ENCODE results near the gene CDH4.

CDH4 gene

DNA sequence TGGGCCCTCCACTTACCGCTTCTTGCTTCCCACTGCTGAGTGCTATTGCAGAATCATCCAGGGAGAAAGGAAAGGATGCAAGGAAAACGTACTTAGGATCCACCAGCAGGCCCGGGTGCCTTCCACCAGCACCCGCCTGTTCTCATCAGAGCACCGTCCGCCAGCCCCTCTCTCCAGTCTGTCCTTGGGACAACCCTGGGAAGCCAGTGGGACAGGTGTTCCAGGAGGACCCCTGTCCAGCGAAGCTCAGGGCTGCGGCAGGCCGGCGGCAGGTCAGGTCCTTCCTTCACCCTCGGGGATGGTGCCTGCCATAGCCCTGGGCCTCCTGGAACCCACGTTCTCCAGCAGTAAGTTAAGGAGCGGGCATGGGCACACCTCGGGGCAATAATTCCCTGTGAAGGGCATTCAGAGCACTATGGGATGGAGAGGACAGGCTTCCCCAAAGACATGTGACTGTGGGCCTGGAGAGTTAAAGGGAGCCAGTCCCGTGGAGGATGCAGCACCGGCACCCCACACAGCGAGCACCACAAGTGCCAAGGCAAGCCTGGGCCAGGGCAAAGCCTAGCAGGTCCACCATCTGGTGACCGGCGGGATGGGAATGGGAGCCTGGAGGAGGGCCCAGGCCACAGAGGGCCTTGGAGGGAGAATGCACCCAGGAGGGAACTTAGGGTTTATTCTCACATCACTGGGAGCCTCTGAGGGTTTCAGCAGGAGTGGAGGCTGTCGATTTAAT is 416.9 kb downstream of the CDH4 start:
- no peak for TF ChIP-seq ZFX (IDR thresholded peaks at IDR 0.05; ENCODE audit: borderline replicate concordance)
- H3K27ac ChIP-seq: no peak overlapping the region

DNA sequence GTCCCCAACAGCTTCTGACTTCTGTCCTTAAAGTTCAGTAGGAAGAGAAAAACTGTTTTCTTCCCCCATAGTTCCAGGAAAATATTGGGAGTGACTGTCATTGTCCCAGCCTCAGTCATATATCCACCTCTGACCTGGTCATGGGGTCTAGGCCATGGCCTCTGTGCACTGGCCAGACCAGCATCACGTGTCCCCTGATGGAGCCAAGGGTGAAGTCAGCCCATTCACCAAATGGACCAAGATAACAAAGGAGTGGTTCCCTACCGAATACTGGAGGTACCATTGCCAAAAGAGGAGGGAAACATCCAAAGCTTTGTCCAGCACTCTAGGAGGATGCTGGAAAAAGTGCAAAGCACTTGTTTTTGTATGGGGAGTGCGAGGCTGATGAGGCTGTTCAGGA is 418.2 kb downstream of the CDH4 start:
- TF ChIP-seq, protein P1, sequence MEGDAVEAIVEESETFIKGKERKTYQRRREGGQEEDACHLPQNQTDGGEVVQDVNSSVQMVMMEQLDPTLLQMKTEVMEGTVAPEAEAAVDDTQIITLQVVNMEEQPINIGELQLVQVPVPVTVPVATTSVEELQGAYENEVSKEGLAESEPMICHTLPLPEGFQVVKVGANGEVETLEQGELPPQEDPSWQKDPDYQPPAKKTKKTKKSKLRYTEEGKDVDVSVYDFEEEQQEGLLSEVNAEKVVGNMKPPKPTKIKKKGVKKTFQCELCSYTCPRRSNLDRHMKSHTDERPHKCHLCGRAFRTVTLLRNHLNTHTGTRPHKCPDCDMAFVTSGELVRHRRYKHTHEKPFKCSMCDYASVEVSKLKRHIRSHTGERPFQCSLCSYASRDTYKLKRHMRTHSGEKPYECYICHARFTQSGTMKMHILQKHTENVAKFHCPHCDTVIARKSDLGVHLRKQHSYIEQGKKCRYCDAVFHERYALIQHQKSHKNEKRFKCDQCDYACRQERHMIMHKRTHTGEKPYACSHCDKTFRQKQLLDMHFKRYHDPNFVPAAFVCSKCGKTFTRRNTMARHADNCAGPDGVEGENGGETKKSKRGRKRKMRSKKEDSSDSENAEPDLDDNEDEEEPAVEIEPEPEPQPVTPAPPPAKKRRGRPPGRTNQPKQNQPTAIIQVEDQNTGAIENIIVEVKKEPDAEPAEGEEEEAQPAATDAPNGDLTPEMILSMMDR (IDR thresholded peaks at IDR 0.05): no peak
- no peak for TF ChIP-seq ZFX (IDR thresholded peaks at IDR 0.05; ENCODE audit: borderline replicate concordance)
- H3K27ac ChIP-seq: no peak overlapping the region

DNA sequence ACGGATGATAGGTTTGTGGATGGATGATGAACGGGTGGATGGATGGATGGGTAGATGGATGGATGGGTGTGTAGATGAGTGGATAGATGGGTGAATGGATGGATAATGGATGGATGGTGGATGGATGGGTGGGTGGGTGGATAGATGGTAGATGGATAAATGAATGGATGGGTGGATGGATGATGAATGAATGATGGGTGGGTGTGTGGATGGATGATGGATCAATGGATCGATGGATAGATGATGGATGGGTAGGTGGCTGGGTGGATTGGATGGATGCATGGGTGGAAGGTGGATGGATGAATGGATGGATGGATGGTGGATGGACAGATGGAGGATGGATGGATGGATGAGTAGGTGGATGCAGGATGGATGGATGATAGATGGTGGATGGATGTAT is 419.5 kb downstream of the CDH4 start:
- no peak overlapping the region for H3K27ac ChIP-seq
- no peak for TF ChIP-seq ZFX (IDR thresholded peaks at IDR 0.05; ENCODE audit: borderline replicate concordance)
- TF ChIP-seq, protein P1 (IDR thresholded peaks at IDR 0.05): no peak

DNA sequence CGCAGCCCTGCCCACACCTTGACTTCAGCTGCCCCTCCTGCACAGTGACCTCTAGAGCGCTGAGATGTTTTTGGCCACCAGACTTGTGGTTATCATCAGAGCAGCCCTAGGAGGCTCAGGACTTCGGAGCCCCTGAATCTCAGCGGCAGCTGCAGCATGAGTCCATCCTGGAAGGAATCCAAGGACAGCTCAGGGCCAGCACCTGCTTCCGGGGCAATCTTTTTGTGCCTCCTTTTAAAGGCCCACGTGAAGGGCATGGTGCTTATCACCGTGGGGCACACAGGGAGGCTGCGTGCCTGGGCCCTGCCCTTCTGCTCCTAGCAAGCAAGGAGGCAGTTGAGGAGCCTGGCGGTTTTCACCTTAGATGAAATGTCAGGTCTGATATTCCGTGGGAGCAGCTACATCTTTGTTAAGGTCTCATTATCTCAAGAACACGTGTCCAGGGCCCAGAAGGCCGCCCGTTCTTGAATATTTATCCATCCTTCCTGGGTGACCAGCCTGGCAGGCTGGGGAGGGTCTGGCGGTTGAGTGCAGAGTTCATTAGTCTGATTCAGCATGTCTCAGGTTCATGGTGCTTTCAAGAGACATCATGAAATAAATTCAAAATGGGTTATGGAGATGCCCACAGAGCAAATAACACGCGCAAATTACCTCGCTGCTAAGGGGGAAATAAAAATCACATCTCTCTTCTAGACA is 421.2 kb downstream of the CDH4 start:
- H3K27ac ChIP-seq: no peak overlapping the region
- no peak for TF ChIP-seq ZFX (IDR thresholded peaks at IDR 0.05; ENCODE audit: borderline replicate concordance)
- TF ChIP-seq, protein P1 (IDR thresholded peaks at IDR 0.05): no peak

DNA sequence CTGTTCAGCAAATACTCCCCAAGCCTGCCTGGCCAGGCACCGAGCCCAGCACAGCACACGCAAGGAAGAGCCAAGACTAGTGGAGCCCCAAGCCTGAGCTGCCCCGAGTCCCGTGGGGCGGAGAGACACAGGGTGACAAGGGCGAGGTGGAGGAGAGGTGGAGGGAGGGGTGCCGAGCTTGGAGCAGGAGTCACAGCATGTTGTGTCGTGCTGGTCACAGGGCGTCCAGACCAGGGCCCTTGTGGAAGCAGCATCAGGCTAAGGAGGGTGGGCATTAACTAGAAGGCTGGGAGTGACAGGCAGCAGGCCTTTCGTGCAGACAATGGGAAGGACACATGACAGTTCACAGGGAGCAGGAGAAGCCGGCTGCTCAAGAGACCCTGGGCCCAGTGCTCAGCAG is 422.1 kb downstream of the CDH4 start:
- TF ChIP-seq ZFX (IDR thresholded peaks at IDR 0.05; ENCODE audit: borderline replicate concordance): no peak
- TF ChIP-seq, protein P1 (IDR thresholded peaks at IDR 0.05): no peak

DNA sequence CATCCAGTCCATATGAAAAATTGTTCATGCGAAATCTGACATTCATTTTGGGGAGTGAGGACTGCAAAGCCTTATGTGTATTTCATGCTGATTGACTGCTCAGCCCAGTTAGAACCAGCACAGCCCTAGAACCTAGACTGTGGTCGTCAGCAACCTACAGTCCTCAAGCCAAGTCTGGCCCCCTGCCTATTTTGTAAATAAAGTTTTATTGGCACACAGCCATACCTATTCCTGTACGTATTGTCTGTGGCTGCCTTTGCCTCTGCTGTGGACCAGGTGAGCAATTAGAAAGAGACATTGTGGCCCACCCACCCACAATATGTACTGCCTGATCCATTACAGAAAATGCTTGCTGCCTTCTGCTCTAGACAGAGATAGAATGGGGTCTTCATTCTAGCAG is 422.6 kb downstream of the CDH4 start:
- H3K27ac ChIP-seq: no peak overlapping the region
- TF ChIP-seq, protein P1 (IDR thresholded peaks at IDR 0.05): no peak
- no peak for TF ChIP-seq ZFX (IDR thresholded peaks at IDR 0.05; ENCODE audit: borderline replicate concordance)

More for the DNA sequence above, 422.1 kb downstream of the CDH4 start:
- H3K27ac ChIP-seq: no peak overlapping the region

DNA sequence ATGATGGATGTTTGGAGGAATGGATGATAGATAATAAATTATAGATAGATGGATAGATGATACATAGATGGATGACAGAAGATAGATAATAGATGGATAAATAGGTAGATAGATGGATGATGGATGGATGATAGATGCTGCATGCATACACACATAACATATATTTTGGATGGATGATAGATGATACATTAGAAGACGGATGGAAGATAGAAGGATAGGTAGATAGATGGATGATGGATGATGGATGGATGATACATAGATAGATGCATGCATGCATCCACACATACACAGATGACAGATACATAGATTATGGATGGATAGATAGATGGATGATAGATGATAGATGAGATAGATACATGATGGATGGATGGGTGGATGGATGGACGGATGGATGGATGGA is 425.9 kb downstream of the CDH4 start:
- no peak overlapping the region for H3K27ac ChIP-seq
- no peak for TF ChIP-seq ZFX (IDR thresholded peaks at IDR 0.05; ENCODE audit: borderline replicate concordance)
- TF ChIP-seq, protein P1 (IDR thresholded peaks at IDR 0.05): no peak
